Uterus (tissue), 2 donors: ENCODE results near the gene PRPF19.

ENCODE experiments used
- POLR2A ChIP-seq, 2 donors: fragments of 450-650 bp; IDR thresholded peaks; one replicate each; pipeline ENCODE4 v1.6.1; 2016; ENCODE audit warnings: antibody characterized with exemption in 2 of 2, mild to moderate bottlenecking in 1 of 2, moderate library complexity in 1 of 2
- TF ChIP-seq, protein P1 (sequence below), 4 experiments: fragments of 200-600 bp in 2 of 4; fragments of 450-650 bp in 2 of 4; sonication (generic) in 2 of 4; IDR thresholded peaks; one replicate each; pipeline ENCODE4 v1.5.1; 2016 to 2019; ENCODE audit warnings: antibody characterized with exemption in 4 of 4, mild to moderate bottlenecking in 2 of 4, moderate library complexity in 1 of 4

GRCh38 chr11:60927061-60927592 lies 20.7 kb upstream of the PRPF19 start:
- no peak for TF ChIP-seq POLR2A (IDR thresholded peaks at IDR 0.05)
- TF ChIP-seq, protein P1, sequence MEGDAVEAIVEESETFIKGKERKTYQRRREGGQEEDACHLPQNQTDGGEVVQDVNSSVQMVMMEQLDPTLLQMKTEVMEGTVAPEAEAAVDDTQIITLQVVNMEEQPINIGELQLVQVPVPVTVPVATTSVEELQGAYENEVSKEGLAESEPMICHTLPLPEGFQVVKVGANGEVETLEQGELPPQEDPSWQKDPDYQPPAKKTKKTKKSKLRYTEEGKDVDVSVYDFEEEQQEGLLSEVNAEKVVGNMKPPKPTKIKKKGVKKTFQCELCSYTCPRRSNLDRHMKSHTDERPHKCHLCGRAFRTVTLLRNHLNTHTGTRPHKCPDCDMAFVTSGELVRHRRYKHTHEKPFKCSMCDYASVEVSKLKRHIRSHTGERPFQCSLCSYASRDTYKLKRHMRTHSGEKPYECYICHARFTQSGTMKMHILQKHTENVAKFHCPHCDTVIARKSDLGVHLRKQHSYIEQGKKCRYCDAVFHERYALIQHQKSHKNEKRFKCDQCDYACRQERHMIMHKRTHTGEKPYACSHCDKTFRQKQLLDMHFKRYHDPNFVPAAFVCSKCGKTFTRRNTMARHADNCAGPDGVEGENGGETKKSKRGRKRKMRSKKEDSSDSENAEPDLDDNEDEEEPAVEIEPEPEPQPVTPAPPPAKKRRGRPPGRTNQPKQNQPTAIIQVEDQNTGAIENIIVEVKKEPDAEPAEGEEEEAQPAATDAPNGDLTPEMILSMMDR (IDR thresholded peaks at IDR 0.05), result no peak
